ENCODE results near the gene PARVA. TPM values are rescaled to one million over a fixed set of nuclear protein-coding genes. Genes with fewer than 3 reads are reported as not detected.

The PARVA gene
- total RNA-seq, 1 donor, result under 0.01 TPM

DNA sequence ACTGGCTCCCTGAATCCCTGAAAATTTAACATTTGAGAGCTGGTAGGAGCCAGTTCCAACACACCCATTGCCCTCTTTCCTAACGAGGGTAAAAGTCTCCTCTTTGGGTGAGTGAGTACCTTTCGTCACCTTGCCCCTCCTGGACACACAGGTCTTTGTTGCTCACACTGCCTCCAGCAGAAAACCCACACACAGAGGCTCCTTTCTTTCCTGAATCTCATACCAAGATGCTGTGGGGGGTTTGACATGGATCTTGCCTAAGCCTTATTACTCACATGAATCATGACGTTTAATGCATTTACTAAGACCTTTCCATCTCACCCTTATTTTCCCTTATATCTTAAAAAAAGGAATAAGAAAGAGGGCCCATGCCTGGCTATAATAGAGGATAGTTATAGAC lies 53.0 kb downstream of the PARVA start:
- no peak for DNase-seq (ENCODE audit: low read depth in 2 of 3, low spot score in 2 of 3)

DNA sequence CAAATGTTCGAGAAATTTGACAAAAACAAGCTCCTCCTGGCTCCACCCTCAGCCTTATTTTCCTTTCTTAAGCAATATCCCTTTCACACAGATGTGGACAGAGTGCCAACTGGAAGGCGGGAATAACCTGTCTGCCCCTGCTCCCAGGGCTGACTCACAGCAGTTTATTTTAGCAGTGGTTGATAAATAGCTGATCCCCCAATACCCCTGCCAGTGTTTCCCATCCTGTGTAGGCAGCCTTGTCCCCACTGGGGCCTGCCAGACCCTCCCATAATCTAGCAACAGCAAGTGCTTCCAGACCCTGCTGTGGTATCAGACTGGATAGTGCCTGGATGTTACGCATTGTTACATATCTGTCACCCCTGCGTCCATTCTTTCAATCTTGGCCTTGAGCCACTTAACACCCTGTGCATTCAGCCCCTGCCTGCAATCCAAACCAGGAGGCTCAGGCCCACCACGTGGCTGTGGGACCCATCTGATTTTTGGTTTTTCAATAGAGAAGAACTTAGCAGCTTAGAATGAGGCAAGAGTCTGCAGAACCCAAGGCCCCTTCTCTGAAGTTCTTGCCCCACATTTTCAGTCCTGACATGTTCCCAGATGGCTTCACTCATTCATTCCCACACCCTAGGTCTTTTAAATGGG lies 53.7 kb downstream of the PARVA start:
- no peak for DNase-seq (ENCODE audit: low read depth in 2 of 3, low spot score in 2 of 3)

DNA sequence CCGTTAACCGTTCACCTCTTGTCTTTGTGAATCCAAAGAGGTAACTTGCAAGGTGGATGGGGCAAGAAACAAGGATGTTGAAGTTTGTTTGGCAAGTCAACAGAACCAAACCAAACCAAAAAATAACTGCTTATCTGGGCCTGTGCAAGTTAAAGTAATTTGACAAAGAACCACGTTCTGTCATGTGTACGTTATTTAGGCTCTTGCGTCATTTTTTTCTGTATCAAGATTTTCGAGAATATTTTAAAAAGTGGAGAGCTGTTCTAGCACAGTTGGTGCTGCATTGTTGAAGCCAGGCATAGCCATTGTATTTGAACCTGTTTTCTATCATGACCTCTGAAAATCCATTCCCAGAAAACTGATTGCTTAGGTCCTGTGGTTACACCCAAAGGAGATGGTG lies 55.1 kb downstream of the PARVA start:
- DNase-seq (ENCODE audit: low read depth in 2 of 3, low spot score in 2 of 3), result no peak

DNA sequence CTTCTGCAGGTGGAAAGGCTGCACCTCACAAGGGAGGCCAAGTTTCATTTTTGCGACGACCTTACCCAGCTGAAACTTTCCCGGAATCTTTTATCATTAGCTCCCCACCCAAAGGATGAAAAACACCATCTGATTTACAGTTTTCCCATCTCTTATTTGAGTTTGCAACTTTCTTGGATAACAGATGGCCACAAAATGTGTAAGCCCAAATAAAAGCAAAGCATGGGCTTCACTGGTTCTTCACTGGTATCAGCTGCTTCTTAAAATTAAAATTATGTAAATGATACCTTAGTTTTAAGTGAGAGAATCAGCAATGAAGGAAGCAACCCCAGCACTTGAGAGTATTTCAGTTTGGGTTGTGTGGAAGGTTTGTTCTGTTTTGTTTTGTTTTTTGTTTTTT lies 55.8 kb downstream of the PARVA start:
- no peak for DNase-seq (ENCODE audit: low read depth in 2 of 3, low spot score in 2 of 3)

DNA sequence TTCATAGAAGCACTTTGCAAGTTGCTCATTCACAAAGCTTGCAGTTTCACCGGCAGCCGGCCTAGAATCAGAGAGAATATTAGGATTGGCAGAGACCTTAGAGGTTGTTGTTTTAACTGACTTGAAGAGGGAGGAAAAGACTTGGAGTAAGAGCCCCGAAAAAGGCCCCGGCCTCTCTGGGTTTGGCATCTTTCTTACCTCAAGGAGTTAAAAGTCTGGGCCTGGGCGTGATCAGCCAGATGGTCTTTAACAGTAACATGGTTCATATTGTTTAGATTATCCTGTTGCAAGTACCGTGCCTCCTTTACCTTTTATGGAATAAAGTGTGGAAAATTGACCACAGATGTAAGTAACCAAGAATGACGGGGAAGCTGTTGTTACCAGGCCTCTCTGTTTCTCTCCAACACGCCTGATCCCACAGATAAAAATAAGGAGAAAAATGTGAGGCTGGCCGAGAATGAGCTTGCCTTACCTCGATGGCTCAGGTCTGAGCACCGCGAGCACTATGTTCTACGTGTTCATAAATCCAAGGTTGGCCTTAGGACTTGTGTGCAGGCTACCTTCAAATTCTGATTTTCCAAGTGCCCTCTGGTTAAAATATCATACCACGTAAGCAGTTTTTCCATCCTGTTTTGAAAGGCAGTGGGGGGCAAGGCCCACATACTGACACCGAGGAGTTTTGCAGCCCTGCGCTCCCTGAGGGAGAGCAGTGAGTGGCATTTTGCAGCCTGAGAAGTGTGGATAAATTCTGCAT lies 56.4 kb downstream of the PARVA start:
- DNase-seq (ENCODE audit: low read depth in 2 of 3, low spot score in 2 of 3), result no peak

DNA sequence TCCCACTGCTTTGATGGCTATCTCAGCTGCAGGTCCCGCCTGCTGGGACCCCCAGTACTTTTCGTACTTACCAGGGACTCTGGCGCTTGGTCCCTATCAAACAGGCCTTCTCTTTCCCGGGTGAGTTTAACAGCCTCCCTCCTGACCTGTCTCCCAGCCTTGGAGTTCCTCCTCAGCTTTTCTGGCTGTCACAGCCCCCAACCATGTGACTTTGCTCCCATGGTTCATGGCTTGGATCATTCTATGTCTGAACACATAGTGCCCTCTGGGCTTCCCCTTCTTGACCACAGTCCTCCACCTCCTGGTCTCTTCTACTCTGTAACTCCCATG lies 56.9 kb downstream of the PARVA start:
- DNase-seq (ENCODE audit: low read depth in 2 of 3, low spot score in 2 of 3), result no peak

DNA sequence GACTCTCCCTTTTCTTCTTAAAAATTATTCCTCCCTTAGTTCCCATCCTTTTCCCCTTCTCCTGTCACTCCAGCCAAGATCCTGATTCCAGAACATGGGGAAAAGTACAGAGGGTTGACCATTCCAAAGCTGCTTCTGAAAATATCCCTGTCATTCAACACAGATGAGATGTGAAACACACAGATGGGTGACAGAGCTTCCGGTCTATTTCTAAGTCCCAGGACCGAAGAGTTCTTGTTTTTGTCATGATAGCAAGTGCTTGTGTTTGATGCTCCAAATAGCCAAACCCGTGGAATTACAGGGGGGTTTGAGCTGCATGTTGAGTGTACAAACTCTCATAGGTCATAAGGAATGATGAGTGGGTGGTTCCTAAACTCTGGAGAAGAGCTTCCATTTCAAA lies 57.9 kb downstream of the PARVA start:
- DNase-seq (ENCODE audit: low read depth in 2 of 3, low spot score in 2 of 3), result no peak

DNA sequence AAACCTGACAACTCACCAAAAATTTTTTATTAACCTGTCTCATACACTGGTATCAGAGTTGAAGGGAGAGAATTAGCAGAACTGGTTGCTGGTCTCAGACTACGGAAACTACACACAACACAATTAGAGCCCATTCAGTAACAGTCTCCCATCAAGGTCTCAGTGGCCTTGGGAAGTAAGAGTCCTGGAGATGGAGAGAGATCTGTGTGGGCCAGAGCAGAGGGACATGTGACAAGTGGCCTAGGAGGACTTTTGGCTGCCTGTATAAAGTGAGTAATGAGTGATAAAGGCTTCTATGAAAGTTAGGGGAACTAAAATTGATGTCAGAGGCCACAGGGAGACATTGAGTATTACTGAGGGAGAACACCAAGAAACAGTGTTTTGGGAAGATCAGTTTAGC lies 58.9 kb downstream of the PARVA start:
- no peak for DNase-seq (ENCODE audit: low read depth in 2 of 3, low spot score in 2 of 3)

DNA sequence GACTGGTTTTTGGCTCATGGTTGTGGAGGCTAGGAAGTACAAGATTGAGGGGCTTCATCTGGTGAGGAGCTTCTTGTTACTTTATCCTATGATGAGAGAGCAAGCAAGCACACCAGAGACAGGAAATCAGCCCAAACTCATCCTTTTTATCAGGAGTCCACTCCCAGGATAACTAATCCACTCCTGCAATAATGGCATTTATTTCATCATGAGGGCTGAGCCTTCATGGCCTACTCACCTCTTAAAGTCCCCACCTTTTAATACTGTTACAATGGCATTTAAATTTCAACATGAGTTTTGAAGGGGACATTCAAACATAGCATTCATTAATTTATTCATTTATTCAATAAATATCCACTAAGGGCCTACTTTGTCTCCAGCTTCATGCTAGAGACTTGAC lies 60.9 kb downstream of the PARVA start:
- DNase-seq (ENCODE audit: low read depth in 2 of 3, low spot score in 2 of 3), result no peak

DNA sequence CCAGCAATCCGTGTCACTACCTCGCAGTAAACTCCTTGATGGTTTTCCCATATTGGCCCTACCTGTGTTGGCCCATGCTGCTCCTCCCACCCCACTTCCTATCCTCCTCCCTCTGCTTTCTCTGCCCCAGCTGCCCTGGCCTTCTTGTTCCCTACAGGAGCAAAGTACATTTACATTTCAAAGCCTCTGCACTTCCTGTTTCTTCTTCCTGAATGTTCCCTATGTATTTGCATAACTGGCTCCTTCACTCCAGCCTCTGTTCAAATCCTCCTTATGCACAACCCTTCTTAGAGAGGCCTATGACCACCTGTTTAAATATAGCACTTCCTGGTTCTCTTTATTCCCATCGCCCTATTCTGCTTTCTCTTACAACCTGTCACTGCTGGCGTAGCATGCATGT lies 62.2 kb downstream of the PARVA start:
- DNase-seq (ENCODE audit: low read depth in 2 of 3, low spot score in 2 of 3), result no peak

DNA sequence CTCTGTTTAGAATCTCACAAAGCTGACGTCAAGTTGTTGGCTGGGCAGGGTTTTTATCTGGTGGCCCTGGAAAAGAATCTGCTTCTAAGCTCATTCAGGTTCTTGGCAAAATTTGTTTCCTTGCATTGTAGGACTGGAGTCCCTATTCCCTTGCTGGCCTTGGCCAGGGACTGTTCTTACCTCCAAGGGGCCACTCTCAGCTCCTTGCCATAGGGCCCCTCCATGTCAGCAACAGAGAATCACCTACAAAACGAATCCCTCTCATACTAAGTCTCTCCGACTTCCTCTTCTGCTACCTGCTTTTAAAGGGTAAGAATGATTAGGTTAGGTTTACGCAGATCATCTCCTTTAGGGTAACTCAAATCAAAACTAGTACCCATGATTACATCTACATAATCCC lies 63.2 kb downstream of the PARVA start:
- no peak for DNase-seq (ENCODE audit: low read depth in 2 of 3, low spot score in 2 of 3)

DNA sequence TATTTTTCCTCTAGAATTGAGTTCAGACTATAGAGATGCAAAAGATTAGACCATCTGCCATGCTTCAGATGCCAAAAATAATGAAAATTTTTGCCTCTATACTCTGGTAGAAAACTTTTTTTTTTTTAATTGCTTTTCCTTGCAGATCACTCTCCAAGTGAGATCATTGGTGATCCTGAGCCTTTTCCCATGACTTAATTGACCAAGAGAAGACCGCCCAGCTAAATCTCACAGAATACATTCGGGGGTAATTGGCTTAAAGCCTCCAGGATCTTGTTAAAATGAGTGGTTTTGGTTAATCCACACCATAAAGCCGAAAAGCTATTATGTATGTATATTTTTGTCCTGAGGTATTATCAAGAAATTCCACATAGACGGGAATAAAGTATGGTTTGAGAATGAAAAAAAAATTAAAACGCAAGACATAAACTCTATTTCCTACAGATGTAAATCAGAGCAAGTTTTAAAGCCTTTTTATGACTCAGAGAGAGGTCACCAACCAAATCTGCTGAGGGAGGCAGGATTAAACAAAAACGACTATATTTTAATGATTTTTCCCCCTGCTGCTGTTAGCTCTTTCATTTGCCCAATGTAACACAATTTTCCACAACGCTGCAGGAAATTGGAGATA lies 64.0 kb downstream of the PARVA start:
- DNase-seq (ENCODE audit: low read depth in 2 of 3, low spot score in 2 of 3), result no peak

DNA sequence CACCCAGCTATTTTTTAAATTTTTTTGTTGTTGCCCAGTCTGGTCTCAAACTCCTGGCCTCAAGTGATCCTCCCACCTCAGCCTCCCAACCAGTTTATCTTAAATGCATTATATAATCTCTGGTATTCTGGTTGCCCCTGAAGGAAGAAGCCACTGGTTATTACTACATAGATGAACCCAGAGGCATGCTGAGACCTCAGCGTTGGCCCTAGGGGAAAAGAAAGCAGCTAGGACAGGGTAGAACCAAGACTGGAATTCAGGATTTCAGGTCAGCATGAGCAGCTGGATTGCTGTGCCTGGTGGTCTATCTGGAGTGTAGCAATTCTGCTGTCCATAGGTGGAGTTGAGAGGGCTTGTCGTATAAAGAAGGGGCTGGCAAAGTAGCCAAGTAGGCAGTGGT lies 67.2 kb downstream of the PARVA start:
- no peak for DNase-seq (ENCODE audit: low read depth in 2 of 3, low spot score in 2 of 3)

DNA sequence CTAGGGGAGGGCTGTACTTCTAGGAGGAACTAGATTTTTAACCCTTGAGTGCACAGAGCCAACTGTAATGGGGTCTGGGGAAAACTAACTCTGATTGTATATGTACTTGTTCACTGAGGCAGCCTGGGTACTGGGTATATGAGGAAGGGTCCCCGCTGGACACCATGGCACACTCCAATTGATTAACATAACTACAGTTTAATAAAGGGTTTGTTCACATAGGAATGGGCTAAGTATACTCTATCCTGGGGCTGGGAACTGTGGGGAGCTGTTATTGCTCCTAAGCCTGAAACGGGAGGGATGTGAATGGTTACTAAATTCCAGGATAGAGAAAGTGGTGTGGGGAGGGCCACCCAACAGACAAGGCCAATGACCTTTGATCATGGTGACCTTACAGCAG lies 67.6 kb downstream of the PARVA start:
- no peak for DNase-seq (ENCODE audit: low read depth in 2 of 3, low spot score in 2 of 3)

DNA sequence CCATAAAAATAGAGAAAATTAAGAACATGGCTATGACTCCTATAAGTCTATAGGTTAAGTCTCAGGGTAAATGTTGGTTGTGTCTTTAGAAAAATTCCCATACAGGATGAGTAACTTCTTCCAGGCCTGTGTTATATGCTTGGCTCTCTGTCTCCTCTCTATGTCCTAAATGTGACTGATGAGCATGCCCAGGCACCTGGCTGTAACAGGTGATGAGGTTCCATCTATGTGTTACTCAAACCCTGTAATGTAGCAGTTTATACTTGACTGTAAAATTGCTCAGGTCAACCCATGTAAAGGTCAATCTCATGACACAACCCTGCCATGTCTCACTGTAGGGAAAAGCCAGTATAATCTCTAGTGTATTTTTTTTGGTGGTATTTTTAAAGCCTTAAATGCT lies 69.5 kb downstream of the PARVA start:
- DNase-seq (ENCODE audit: low read depth in 2 of 3, low spot score in 2 of 3), result no peak

DNA sequence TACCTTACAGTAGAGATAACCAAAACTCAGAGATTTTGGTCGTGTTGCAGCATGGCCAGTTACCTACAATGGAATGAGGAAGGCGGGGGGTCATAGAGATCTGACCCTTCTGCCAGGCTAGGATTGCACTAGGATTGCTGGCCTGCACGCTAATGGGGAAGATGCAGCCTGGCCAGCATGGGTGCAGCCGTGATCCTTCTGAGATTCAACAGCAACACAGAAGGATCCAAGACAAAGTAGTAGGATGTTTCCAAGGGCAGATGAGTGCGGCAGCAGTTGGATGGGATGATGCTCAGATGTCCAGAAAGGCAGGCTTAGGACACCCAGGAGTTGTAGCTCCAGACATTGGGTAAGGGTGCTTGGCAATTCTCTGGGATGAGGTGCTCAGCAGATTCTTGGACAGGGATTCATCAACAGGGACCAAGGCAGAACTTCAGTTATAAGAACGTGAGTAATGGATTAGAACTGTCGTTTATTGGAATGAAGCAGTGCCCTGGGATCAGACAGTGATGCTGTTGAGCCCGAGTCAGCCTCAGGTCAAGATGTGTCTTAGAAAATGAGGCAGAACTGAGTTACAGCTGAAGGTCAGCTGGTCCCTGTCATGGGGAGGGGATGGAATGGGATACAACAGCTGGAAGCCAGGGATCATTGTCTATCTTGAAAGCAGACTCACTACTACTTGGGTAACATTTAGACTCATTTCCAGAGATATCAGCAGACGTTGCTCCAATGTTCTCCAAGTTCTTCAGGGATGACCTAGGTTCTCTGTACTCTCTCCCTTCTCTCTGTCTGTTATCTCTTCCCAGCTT lies 71.0 kb downstream of the PARVA start:
- no peak for DNase-seq (ENCODE audit: low read depth in 2 of 3, low spot score in 2 of 3)

DNA sequence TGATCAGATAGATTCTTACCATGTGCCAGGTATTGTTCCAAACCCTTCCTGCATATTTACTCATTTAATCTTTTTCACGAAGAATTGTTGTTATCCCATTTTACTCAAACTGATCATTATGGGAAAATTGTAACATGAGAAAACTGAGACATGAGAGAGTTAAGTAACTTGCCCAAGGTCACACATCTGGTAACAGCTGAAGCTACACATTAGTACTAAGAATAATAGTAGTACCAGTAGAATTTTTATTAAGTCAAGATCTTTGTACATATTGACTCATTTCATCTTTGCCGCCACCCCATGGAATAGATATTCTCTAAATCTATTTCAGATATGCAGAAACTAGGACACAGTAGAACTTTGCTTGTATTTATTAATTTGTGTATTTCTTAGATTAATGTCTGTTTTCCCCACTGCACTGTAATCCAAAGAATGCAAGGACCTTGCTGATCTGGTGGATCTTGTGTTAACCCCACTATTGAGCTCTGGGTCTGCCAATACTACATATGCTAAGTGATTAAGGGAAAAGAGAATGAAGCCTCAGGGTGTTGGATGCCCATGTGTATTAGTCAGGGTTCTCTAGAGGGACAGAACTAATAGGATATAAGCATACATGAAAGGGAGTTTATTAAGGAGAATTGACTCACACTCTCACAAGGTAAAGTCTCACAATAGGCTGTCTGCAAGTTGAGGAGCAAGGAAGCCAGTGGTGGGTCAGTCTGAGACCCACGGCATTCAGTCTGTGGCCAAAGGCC lies 72.8 kb downstream of the PARVA start:
- no peak for DNase-seq (ENCODE audit: low read depth in 2 of 3, low spot score in 2 of 3)

DNA sequence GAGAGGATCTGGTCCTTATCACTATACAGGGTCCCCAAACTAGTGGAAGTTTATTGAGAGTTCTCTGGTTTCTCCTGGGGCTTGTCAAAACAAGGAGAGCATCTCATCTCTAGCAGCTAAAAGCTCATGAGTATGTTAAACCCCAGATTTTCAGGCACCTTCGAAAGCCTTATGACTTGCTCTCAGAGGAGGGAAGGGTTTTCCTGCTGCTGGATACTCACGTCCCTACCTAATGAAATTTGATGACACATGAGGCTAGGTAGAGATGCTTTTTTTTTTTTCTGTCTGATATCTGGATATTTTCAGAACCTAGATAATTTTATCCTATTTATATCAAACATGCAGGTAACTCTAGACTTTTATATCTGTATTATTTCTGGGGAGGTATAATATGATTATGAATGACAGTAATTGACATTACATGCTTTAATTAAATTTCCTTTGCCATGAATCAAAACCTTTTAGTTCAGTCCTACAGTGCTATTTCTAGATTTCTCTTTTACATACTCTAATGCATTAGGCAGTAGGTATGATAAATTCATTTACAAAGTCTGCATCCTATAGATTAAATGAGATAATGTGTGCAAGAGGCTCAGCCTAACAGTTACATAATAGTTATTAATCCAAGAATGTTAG lies 73.9 kb downstream of the PARVA start:
- no peak for DNase-seq (ENCODE audit: low read depth in 2 of 3, low spot score in 2 of 3)

DNA sequence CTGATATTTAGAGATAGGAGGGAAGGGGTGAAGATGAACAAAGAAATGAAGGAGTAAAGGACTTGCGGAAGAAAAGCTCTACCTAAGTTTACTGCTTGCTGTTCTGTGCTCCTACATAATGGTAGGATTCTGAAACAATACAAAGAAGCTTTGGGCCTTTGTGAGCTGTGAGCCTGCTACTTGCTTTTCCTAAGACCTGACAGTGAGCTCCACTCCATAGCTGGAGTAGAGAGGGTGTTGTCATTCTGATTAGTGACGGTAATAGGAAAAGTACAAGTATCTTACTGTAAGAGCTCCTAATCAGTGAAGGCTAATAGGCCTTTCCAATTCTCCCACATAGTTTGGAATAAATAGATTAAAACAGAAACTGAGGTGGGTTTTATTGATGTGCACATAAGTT lies 75.9 kb downstream of the PARVA start:
- DNase-seq (ENCODE audit: low read depth in 2 of 3, low spot score in 2 of 3), result no peak

DNA sequence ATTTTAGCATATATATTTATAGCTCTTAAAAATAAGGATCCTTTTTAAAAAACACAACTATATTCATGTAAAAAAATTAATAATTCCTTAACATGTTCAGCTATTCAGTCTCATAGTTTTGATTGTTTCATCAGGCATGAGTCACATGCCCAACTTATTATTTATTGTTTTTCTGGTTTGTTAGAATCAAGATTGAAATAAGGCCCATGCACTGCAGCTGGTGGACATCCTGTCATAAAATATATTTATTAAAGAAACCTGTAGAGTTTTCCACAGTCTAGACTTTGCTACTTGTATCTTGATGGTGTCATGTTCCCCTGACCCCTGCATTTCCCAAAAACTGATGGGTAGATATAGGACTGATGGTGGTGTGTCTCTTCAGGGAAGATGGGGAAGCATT lies 77.4 kb downstream of the PARVA start:
- no peak for DNase-seq (ENCODE audit: low read depth in 2 of 3, low spot score in 2 of 3)
